ENCODE data around the gene SNAP25. TPM values are rescaled to one million over a fixed set of nuclear protein-coding genes. Genes with fewer than 3 reads are reported as not detected.

Gene SNAP25
- total RNA-seq, 4 donors from 2014 or later: 0.54 to 1.1 (median 0.67) TPM; not detected in 1

DNA sequence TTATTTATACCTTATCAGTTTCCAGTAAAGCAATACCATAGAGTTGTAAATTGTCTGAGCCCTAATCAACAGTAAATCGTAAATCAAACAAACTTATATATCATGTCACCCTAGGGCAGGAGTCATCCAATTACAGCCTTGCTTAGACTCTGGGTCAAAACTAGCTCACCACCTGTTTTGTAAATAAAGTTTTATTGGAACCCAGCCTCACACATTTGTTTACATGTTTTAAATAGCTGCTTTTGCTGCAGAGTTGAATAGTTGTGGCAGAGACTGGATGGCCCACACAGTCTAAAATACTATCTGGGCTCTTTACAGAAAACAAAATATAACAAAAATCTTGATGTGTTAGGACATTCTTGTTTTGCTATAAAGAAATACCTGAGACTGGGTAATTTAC, 121.0 kb downstream of the SNAP25 start:
- no peak overlapping the region for H3K4me3 ChIP-seq (replicated peaks in 1 of 3)
- TF ChIP-seq POLR2A (IDR thresholded peaks at IDR 0.05): no peak
- TF ChIP-seq, protein P1, sequence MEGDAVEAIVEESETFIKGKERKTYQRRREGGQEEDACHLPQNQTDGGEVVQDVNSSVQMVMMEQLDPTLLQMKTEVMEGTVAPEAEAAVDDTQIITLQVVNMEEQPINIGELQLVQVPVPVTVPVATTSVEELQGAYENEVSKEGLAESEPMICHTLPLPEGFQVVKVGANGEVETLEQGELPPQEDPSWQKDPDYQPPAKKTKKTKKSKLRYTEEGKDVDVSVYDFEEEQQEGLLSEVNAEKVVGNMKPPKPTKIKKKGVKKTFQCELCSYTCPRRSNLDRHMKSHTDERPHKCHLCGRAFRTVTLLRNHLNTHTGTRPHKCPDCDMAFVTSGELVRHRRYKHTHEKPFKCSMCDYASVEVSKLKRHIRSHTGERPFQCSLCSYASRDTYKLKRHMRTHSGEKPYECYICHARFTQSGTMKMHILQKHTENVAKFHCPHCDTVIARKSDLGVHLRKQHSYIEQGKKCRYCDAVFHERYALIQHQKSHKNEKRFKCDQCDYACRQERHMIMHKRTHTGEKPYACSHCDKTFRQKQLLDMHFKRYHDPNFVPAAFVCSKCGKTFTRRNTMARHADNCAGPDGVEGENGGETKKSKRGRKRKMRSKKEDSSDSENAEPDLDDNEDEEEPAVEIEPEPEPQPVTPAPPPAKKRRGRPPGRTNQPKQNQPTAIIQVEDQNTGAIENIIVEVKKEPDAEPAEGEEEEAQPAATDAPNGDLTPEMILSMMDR (IDR thresholded peaks at IDR 0.05): no peak
- intact Hi-C loops (cut with DNase I): no loop called here
- no peak for DNase-seq
- H3K36me3 ChIP-seq: no peaks in the 10 kb centered on the region
- H3K27me3 ChIP-seq: no peaks in the 10 kb centered on the region
- H3K4me1 ChIP-seq: no peaks in the 10 kb centered on the region
- no peak overlapping the region for H3K27ac ChIP-seq
- no peaks in the 10 kb centered on the region for H3K9me3 ChIP-seq
- 95 to 100% methylated on average over 1 of the region's 1 CpG for WGBS, 2 donors

DNA sequence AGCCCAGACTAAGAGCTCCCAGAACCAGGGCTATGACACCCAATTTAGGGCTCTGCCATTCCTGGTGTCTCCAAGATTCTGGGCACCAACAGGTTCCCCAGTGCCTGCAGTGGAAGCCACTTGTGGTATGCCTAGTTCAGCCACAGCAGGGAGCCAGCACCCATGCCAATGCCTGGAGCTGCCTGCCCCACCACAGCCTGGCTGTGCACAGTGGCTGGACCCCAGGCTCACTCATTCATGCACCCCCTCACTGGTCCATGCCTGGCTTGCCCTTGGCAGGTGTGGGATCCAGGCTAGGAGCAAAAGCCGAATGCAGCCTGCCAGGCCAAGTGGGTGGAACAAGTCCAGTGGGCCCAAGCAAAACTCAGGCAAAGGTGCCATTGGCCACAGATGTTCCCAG, 123.5 kb downstream of the SNAP25 start:
- 17 to 100% methylated on average over 1 of the region's 1 CpG for WGBS, 2 donors
- no peaks in the 10 kb centered on the region for H3K9me3 ChIP-seq
- intact Hi-C loops (cut with DNase I): no loop called here

DNA sequence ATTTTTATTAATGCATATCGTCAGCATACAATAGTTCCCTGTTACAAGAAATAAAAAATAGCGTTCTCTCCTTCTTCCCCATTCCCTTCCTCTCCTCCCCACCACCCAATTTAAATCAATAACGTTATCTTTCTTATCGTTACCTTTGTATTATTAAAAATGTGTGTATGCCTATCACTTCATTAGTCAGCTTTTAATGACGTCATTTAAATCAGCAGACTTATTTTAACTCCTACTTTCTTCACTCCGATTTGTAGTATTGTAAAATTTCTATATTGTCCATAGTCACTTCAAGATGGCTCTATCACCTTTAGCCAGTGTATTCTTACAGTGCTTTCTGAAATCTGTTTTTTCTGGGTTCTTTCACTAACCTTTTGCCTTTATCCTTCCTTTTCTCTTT, 126.3 kb downstream of the SNAP25 start:
- Histone ChIP-seq H3K4me1 (no peaks in the 10 kb centered on the region), H3K36me3 (no peaks in the 10 kb centered on the region), H3K27ac (no peak overlapping the region), H3K27me3 (no peaks in the 10 kb centered on the region), H3K4me3 (replicated peaks in 1 of 3) (no peak overlapping the region), H3K9me3 (no peaks in the 10 kb centered on the region)
- intact Hi-C loops (cut with DNase I): no loop called here
- no peak for DNase-seq
- TF ChIP-seq POLR2A (IDR thresholded peaks at IDR 0.05): no peak
- TF ChIP-seq, protein P1 (IDR thresholded peaks at IDR 0.05): no peak
- WGBS, 2 donors: 89% methylated on average over 6 of the region's 6 CpGs

More for the DNA sequence above, 123.5 kb downstream of the SNAP25 start:
- Histone ChIP-seq H3K4me1 (no peaks in the 10 kb centered on the region), H3K4me3 (replicated peaks in 1 of 3) (no peak overlapping the region), H3K36me3 (no peaks in the 10 kb centered on the region), H3K27me3 (no peaks in the 10 kb centered on the region), H3K27ac (no peak overlapping the region)
- no peak for TF ChIP-seq POLR2A (IDR thresholded peaks at IDR 0.05)
- TF ChIP-seq, protein P1 (IDR thresholded peaks at IDR 0.05): no peak
- no peak for DNase-seq

DNA sequence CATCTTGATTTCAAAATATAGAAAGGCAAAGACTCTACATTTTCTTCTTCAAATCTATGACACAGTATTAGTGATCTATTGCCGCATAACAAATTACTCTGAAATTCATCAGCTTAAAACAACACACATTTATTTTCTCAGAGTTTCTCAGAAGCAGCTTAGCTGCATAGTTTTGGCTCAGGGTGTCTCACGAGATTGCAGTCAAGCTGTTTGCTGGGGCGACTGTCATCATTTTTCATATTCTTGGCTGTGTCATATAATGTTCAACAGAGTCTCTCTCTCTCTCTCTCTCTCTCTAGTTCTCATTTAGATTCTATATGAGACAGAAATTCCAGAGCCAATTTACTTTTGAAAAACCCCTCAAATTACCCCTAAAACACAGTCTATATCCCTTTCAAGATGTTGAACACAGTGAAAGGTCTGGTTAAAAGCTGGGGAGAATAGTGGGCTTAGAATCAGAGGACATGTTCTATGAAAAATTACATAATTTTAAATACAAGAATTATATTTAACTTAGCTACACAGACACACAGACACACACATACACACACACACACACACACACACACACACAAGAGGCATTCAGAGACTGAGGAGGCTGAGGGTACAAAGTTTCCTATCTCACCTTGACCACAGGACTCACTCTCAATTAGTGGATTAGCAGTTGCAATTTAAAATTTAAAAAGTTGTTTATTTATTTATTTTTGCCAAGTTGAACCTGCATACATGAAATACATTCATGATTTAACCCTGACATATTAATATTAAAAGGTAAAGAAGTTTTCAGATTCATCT, 128.7 kb downstream of the SNAP25 start:
- Histone ChIP-seq H3K4me3 (replicated peaks in 1 of 3) (no peak overlapping the region), H3K36me3 (no peaks in the 10 kb centered on the region), H3K4me1 (no peaks in the 10 kb centered on the region), H3K9me3 (no peaks in the 10 kb centered on the region), H3K27me3 (no peaks in the 10 kb centered on the region), H3K27ac (no peak overlapping the region)
- WGBS, 2 donors: 77 to 78% methylated on average over 3 of the region's 3 CpGs
- no peak for DNase-seq
- TF ChIP-seq, protein P1 (IDR thresholded peaks at IDR 0.05): no peak
- TF ChIP-seq POLR2A (IDR thresholded peaks at IDR 0.05): no peak
- intact Hi-C loops (cut with DNase I): no loop called here

DNA sequence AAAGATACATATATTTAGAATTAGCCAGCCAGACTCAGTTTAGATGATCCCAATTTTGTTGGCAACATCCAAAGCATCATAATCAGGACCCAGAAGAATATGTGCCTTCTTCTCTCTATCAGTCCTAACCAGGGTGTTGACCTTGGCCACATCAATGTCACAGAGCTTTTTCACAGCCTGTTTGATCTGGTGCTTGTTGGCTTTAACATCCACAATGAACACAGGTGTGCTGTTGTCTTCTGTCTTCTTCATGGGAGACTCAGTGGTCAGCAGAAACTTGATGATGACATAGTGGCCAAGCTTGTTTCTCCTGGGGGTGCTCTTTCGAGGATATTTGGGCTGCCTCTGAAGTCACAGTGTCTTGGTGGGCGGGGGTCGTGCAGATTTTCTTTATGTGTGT, 130.5 kb downstream of the SNAP25 start:
- no peak for DNase-seq
- Histone ChIP-seq H3K4me1 (no peaks in the 10 kb centered on the region), H3K27me3 (no peaks in the 10 kb centered on the region), H3K36me3 (no peaks in the 10 kb centered on the region), H3K9me3 (no peaks in the 10 kb centered on the region), H3K4me3 (replicated peaks in 1 of 3) (no peak overlapping the region), H3K27ac (no peak overlapping the region)
- intact Hi-C loops (cut with DNase I): no loop called here
- 57 to 93% methylated on average over 3 of the region's 3 CpGs for WGBS, 2 donors
- no peak for TF ChIP-seq POLR2A (IDR thresholded peaks at IDR 0.05)
- TF ChIP-seq, protein P1 (IDR thresholded peaks at IDR 0.05): no peak
